Body of pancreas (tissue), 4 donors: ENCODE data around the gene EOLA1.

ENCODE experiments used
- POLR2A ChIP-seq, 3 donors: fragments of 450-650 bp; IDR thresholded peaks; one replicate each; pipeline ENCODE4 v1.6.1; 2016; ENCODE audit warnings: antibody characterized with exemption in 3 of 3, mild to moderate bottlenecking in 2 of 3
- TF ChIP-seq, protein P1 (sequence below), 7 experiments: fragments of 450-650 bp in 4 of 7; fragments of 200-600 bp in 3 of 7; sonication (generic) in 3 of 7; IDR thresholded peaks; one replicate each; pipeline ENCODE4 v1.5.1; 2016 to 2019; ENCODE audit warnings: antibody characterized with exemption in 7 of 7

DNA sequence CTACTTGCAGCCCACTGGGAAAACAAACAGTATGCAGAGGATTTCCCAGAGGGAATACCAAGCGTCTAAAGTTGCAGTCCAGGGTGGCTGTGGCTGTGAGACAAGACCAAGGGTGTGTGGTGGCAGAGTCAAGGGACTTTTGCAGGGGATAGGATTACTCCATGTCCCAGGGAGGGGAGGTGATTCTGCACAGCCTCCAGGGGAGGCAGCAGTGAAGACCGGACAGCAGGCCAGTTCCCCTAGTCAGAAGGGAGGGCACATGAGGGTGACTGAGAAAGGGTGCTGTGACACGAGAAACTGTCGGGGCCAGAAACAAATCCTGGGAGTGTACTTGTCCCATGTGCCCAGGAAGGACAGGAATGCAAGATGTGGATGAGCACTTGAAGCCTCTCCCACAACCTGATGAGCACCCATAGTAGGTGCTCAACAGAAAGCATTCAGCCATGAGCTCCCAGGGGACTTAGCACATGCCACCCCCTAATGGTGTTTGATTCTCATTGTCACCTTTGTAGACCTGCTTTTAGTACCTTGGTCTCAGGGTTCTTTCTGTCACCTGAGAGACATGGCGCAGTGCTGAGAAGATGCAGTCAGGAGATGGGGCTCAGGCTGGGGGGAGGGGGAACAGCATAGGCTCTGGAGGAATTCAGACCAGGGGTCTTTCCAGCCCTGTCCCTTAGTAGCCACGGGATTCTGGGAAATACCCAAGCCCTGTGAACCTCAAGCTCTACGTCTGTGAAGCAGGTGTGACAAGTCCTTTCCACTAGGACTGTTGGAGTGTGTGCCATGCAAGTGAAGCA, 27.0 kb downstream of the EOLA1 start:
- TF ChIP-seq, protein P1, sequence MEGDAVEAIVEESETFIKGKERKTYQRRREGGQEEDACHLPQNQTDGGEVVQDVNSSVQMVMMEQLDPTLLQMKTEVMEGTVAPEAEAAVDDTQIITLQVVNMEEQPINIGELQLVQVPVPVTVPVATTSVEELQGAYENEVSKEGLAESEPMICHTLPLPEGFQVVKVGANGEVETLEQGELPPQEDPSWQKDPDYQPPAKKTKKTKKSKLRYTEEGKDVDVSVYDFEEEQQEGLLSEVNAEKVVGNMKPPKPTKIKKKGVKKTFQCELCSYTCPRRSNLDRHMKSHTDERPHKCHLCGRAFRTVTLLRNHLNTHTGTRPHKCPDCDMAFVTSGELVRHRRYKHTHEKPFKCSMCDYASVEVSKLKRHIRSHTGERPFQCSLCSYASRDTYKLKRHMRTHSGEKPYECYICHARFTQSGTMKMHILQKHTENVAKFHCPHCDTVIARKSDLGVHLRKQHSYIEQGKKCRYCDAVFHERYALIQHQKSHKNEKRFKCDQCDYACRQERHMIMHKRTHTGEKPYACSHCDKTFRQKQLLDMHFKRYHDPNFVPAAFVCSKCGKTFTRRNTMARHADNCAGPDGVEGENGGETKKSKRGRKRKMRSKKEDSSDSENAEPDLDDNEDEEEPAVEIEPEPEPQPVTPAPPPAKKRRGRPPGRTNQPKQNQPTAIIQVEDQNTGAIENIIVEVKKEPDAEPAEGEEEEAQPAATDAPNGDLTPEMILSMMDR (IDR thresholded peaks at IDR 0.05), result no peak
- no peak for TF ChIP-seq POLR2A (IDR thresholded peaks at IDR 0.05)
